Measurements from ENCODE around the gene HOXB4.

The HOXB4 gene

GRCh38 chr17:48589831-48590606 lies 11.9 kb upstream of the HOXB4 start, which contains the start of gene HOXB3:
HOXB3 (minus strand) TSS chr17:48590241; CDS start chr17:48552474, 37,767 bp downstream.
- DNase-seq (ENCODE audit: low spot score) = no peak

DNA sequence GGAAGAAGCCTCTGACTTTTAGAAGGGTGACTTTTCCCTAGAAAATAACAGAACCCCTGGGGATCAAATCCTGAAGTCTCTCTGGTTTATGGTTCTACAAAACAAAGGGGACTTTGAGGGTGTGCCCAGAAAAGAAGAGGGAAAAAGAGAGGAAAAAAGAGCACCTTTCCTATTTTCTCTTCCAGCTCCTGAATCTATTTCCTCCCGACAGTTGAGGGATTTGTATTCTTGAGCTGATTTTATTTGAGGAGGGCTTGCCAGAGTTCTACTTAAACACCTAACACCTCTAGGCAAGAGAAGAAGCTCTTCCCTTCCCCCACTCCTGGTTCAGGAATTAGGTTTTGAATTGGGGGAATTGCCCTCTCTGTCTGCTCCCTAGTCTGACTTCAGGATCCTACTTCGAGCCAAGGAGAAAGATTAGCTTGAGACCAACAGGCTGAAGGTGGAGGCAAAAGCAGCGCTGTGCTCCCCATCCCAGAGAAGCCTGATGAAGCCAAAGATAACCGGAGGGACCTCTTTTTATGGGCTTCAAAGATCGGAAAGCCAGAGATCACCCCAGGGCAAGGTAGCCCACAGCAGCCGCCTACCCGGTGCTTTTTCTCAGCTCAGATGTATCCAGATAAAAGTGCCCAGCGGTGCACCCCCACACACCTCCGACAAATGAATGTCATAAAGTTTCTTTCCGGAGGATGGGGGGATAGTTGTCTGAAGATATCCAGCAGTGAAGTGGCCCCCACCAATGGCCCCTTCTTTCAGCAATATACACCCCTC lies 11.1 kb upstream of the HOXB4 start:
- no peak for DNase-seq (ENCODE audit: low spot score)

DNA sequence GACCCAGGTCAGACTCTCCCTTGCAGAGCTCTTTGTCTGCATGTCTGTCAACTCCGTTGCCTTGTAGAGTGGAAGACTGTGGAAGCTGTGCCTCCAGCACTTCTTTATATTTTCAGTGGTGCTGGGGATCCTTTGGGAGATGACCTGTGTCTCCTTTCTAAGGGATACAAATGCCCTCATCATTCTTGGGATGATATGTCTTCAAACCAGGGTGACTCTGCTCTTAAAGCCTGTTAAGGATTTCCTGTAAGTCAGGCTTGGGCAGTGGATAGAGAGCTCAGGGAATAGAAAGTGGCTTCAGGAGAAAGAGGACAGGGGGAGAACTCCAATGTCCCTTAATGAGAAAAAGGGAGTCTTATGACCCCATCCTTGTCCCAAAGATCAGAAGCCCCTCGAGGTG lies 10.4 kb upstream of the HOXB4 start:
- no peak for DNase-seq (ENCODE audit: low spot score)

- no peak for DNase-seq (ENCODE audit: low spot score)
These were observed 9.9 kb upstream of the HOXB4 start for GRCh38 chr17:48588074-48588415.

DNA sequence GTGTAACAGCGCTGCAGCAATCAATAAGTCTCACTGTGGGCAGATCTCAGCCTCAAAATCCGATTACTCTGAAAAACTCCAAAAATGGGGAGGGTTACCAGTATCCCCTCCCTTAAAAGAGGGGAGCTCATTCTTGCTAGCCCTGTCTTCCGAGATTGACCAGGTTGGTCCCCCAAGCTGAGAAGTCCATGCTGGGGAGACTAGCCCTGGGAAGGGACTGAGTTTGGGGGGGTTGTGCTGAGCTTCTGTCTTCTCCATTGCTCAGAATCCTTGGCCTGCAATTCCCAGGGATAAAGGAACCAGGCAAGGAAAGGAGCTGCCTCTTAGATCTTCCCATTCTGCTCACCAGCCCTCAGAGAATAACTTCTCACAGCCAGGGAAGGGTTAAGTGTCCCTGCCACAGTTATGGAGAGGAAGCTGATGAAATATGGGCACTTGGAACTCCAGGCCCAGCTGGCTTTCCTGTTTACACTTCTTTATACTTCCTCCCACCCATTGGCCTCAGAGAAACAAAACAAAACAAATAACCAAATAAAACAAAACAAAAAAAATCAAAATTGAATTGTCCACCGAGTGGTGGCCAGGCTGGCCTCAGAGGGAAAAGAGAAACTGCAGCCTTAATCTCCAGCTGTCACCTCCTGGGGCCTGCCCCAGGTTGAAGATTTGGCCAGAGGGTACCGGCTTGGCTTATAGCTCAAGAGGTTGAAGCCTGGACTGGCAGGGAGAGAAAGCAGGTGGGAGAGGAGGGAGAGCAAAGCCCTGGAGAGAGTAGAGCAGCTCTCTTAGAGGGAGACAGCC lies 9.3 kb upstream of the HOXB4 start:
- no peak for DNase-seq (ENCODE audit: low spot score)

DNA sequence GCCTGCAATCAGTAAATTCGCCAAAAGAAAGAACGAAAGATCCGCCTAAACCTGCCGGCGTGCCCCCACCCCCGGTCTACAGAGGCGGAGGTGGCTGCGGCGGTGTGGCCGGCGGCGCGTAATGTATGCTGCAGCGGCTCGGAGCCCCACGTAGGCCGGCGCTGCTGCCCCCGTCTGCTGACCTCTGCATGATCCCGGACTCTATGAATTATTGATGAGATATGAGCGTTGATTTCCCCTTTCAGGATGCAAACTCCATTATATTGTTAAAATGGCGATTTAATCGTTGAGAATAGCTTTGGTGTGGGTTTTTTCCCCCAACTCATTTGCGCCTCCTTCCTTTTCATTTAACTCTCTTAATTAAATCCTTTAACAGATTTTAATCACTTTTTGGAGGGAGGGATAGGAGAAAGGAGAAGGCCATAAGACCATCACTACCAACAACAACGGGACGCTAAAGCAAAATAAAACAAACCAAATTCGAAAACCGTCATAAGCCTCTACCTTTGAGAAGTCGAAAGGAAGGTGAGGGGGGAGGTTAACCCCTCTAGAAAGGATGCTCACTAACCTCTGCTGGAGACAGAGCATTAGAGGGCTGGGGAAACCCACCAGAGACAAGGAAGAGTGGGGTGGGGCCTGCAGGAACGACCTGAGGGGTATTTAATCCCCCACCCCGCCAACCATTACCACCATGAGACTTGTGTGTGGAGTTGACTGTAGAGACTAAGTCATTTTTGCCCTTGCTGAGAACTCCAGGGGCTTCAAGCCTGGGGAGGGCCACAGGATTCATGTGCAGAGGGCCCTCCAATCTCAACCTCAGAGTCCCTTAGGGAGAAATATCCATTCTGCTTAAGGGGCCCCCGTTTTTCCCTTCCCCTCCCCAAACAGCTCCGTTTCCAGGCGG lies 8.5 kb upstream of the HOXB4 start:
- no peak for DNase-seq (ENCODE audit: low spot score)

- no peak for DNase-seq (ENCODE audit: low spot score)
These were observed 6.1 kb upstream of the HOXB4 start for GRCh38 chr17:48584223-48584741.

DNA sequence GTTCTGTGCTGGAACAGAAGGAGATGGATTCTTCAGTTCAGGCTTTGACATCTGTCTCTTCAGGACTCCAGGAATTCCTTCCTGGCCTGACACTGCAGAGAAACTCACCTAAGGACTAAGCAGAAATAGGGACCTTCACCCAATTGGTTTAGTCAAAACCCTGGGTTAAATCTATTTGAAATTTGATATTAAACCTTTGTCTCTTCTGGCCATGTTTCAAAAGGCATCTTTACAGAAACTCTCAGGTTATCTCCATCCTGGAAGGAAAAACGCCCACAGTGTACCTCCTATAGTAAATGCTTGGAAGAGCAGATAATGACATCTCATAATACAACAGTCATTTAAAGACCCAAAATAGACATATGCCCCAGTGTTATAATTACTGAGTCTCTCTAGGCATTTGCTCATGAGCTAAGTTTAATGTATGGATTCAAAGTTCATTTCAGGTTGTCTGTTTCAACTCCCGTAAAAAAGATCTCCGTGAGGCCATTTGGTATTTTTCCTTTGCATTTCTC lies 5.6 kb upstream of the HOXB4 start:
- no peak for DNase-seq (ENCODE audit: low spot score)

DNA sequence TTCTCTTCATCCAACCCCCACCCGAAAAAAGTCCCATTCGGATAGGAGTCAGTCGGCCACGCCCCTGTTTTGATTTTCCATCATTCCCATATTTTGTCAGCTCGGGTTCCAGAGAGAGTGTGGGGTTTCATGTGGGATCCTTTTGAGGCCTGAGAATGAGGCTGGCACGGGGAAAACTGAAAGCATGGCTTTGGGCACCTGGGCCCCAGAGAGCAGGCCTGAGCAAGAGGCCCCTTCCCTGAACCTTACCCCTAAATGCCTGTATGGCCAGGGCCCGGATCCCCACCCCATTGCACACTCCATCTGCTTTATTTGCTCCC lies 4.6 kb upstream of the HOXB4 start:
- DNase-seq (ENCODE audit: low spot score) = no peak

- DNase-seq (ENCODE audit: low spot score) = no peak
These were observed 1.8 kb upstream of the HOXB4 start for GRCh38 chr17:48579760-48580554.

- no peak for DNase-seq (ENCODE audit: low spot score)
These were observed 1.3 kb upstream of the HOXB4 start for GRCh38 chr17:48579471-48579759.

DNA sequence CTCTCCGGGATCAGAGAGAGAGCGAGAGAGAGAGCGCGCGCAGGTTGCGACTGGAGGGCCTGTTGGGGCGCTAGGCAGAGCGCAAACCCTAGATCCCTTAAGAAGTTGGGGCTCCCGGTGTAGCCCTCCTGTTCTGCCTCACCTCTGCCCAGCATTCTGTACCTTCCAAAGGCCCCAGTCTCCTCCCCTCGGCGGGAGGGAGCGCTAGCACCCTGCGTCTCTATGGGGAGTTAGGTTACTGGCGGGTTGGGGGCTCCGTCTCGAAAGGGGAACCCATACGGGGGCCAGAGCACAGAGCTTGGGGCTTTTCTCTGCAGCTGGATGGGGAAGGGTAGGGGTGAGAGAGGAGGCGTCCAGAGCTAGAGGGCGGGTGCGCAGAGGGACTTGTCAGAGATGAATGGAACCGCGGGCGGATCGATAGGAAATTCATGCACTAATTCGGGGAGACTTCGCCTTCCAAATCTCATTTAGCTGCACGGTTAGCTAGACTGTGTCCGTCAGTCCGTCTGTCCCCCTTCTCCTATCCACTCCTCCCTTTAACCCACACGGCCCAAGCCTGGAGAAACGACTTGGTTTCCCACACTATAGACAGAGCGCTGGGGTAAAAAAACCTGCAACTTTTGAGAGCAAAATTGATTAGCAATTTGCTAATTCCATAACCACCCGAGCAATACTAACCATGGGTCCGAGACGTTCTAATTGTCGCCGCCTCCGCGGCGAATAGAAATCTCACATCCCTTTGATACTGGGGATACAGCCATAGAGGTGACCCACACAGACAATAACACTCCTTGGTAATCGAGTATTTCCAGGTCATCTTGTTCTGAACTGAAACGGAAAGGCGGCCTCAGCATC lies 693 bp upstream of the HOXB4 start:
- no peak for DNase-seq (ENCODE audit: low spot score)

DNA sequence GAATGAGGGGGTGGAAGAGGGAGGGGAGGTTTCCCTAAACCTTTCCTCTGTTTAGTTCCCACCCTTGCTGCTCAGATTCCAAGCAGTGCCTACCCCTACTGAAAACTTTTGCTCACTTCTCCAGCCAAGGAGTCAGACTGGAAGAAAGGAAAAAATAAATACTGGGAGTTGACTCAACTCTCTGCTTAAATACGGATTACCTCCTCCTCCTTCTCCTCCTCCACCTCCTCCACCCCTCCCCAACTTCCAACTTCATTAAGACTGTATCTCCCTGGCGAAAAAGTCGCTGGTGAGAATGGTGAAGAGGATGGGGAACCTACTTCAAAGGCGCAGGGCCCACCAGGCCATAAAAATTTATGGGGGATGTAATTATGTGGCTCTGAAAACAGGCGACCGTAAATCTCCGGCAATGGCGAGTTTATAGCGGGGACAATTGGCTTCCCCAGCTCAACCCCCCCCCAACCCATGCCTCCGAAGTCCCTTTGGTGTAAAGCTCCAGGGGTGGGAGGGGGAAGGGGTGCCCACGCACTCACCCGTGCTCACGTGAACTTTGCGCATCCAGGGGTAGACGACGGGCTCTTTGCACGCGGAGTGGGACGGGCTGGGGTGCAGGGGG lies 712 bp downstream of the HOXB4 start:
- no peak for DNase-seq (ENCODE audit: low spot score)

DNA sequence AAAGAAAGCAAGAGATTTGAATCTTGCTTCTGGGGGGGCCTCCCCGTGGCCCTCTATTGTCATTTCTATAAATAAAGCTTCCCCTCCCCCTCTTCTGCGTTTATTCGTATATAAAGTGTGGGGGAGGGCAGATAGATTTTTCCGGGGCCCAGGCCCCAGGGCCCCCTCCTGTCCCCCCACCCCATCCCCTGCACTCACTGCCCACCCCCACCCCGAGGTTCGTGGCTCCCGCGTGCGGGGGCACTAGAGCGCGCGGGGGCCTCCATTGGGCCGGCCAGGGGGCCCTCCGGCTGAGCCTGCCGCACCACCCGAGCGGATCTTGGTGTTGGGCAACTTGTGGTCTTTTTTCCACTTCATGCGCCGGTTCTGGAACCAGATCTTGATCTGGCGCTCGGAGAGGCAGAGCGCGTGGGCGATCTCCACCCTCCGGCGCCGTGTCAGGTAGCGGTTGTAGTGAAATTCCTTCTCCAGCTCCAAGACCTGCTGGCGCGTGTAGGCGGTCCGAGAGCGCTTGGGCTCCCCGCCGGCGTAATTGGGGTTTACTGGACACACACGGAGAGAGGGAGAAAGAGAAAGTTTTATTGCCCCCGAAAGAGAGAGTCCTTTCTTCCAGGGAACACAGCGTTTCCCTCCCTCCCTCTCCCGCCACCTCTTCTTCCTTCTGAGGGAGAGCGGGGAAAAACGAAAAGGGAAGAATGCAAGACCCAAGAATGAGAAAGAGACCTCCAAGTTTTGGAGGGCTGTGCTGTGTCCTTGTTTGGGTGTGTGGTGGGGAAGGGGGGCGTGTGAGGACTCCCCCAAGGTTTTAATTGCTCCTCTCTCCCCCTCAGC lies 1.5 kb downstream of the HOXB4 start:
- no peak for DNase-seq (ENCODE audit: low spot score)

DNA sequence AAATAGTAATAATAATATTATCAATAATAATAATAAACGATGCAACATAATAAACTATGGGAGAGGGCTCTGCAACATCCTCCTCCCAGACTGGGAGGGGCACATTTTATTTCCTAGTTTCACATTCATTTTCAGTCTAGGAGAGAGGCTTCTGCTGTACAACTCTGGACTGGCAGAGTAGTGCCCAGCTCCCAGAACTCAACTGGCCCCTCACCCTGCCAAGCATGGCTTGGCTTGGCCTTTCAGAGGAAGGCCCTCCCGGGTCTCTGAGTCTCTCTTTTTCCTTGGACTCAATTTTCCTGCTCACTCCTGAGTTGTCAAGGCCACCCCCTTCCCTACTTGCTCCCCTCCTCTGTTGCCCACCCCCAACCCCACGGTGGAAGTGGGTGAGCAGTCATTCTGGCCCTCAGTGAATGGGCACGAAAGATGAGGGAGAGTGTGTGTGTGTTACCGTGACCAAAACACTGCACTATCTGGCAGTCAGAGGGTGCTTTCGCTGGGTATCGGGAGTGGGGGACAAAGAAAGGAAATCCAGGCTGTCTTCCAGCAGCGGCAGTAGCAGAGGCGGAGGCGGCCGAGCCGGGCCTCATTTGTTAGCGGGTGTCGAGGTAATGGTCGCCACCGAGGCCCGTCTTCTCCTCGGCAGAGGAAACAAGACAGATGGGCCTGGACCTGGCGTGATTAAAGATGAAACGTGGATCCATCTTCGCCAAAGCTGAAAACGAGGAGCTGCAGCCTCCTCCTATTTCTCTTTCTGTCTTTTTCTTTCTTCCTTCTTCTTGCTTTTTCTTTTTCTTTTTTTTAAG lies 2.3 kb downstream of the HOXB4 start:
- no peak for DNase-seq (ENCODE audit: low spot score)

- no peak for DNase-seq (ENCODE audit: low spot score)
These were observed 3.0 kb downstream of the HOXB4 start for GRCh38 chr17:48575066-48575582.

GRCh38 chr17:48574505-48575065 lies 3.6 kb downstream of the HOXB4 start:
- no peak for DNase-seq (ENCODE audit: low spot score)
